Endothelial cell of umbilical vein (primary cell): ENCODE measurements around the gene MAP3K4. TPM values are rescaled to one million over a fixed set of nuclear protein-coding genes. Genes with fewer than 3 reads are reported as not detected.

Experiments used
- BruUV-seq: library from RNA; stranded (reverse); fragments of 400-500 nt; replicated peaks from 2 replicates; lab custom pipeline; 2021; lab: Mats Ljungman, UMichigan
- CTCF ChIA-PET: fragments of 300-600, 350-600 bp; sonication (Branson Sonifier 250); formaldehyde crosslinking; loops from one replicate; lab custom pipeline; 2021; ENCODE audit warnings: antibody characterized with exemption, inconsistent platforms; lab: Charles Lee
- POLR2A ChIA-PET: fragments of 300-600, 350-600 bp; sonication (Branson Sonifier 250); formaldehyde crosslinking; loops from one replicate; lab custom pipeline; 2021; ENCODE audit warnings: antibody characterized with exemption, inconsistent platforms; lab: Charles Lee
- DNase-seq: peaks from one replicate; pipeline ENCODE4 v3.0.0-alpha.2; 2011; ENCODE audit warnings: low read depth, low spot score
- FAIRE-seq: peaks from 2 replicates; lab custom pipeline; 2011; peaks lifted over from hg19 to GRCh38; lab: Jason Lieb, UNC
- H2AFZ ChIP-seq: 2 replicates; pipeline ENCODE4 v1.6.0; 2012; ENCODE audit warnings: low read depth, low read length, control low read depth, inconsistent platforms
- H3K27ac ChIP-seq: 2 replicates; pipeline ENCODE4 v1.5.1; 2011; ENCODE audit warnings: low read depth, mild to moderate bottlenecking, control low read depth, low read length, moderate library complexity; ENCODE audit not compliant: insufficient read depth
- H3K27me3 ChIP-seq, 2 experiments: 2 replicates each; pipeline versions ENCODE4 v1.6.0 to v1.6.1; 2011; ENCODE audit warnings: low read length in 2 of 2, mixed read lengths in 1 of 2; ENCODE audit not compliant: control insufficient read depth in 2 of 2, insufficient read depth in 2 of 2
- H3K36me3 ChIP-seq, 2 experiments: 2 replicates in 1 of 2; 3 replicates in 1 of 2; pipeline ENCODE4 v1.5.1; 2011; ENCODE audit warnings: low read length in 2 of 2, mild to moderate bottlenecking in 1 of 2, moderate library complexity in 1 of 2; ENCODE audit not compliant: control insufficient read depth in 2 of 2, insufficient read depth in 2 of 2; ENCODE audit errors: extremely low read depth in 1 of 2
- H3K4me1 ChIP-seq: 3 replicates; pipeline ENCODE4 v1.5.1; 2011; ENCODE audit warnings: mild to moderate bottlenecking, low read length; ENCODE audit not compliant: control insufficient read depth, insufficient read depth; ENCODE audit errors: extremely low read depth
- H3K4me2 ChIP-seq: 2 replicates; pipeline ENCODE4 v1.6.1; 2011; ENCODE audit warnings: low read length, control low read depth, mixed read lengths; ENCODE audit not compliant: insufficient read depth
- H3K4me3 ChIP-seq, 3 experiments: fragments of 200-600 bp in 1 of 3; sonication (generic), shearing (Covaris generic) in 1 of 3; replicated peaks in 1 of 3; 2 replicates each; pipeline ENCODE4 v1.5.1; 2011 to 2016; ENCODE audit warnings: control low read depth in 3 of 3, low read length in 3 of 3, mild to moderate bottlenecking in 2 of 3, inconsistent platforms in 1 of 3, low read depth in 1 of 3, moderate library complexity in 1 of 3; ENCODE audit not compliant: insufficient read depth in 1 of 3
- H3K79me2 ChIP-seq: 2 replicates; pipeline ENCODE4 v1.6.0; 2012; ENCODE audit warnings: low read length, inconsistent platforms; ENCODE audit not compliant: control insufficient read depth, insufficient read depth
- H3K9ac ChIP-seq: replicated peaks from 2 replicates; pipeline ENCODE3; 2011; ENCODE audit warnings: low read length, control low read depth; ENCODE audit not compliant: insufficient read depth; ENCODE audit errors: extremely low read depth
- H3K9me1 ChIP-seq: replicated peaks from 3 replicates; pipeline ENCODE4 v1.6.0; 2011; ENCODE audit warnings: mild to moderate bottlenecking, low read length; ENCODE audit not compliant: control insufficient read depth, insufficient read depth; ENCODE audit errors: extremely low read depth
- H3K9me3 ChIP-seq: replicated peaks from 2 replicates; pipeline ENCODE4 v1.5.1; 2012; ENCODE audit warnings: low read length, inconsistent platforms; ENCODE audit not compliant: control insufficient read depth, insufficient read depth
- H4K20me1 ChIP-seq: replicated peaks from 2 replicates; pipeline ENCODE3; 2011; ENCODE audit warnings: mild to moderate bottlenecking, low read length; ENCODE audit not compliant: control insufficient read depth, insufficient read depth; ENCODE audit errors: extremely low read depth
- EZH2 ChIP-seq: IDR thresholded peaks from 2 replicates; pipeline ENCODE4 v1.6.1; 2012; ENCODE audit warnings: borderline replicate concordance, low read depth, mild to moderate bottlenecking, moderate library complexity, low read length, inconsistent platforms; ENCODE audit not compliant: severe bottlenecking
- FOS ChIP-seq: IDR thresholded peaks from 2 replicates; pipeline ENCODE4 v1.6.1; 2011; ENCODE audit warnings: mild to moderate bottlenecking, low read length, moderate library complexity, borderline replicate concordance; ENCODE audit not compliant: insufficient read depth
- GATA2 ChIP-seq: IDR thresholded peaks from 2 replicates; pipeline ENCODE4 v1.7.0; 2011; ENCODE audit warnings: low read depth, mild to moderate bottlenecking, moderate library complexity, mixed read lengths, low read length; ENCODE audit not compliant: insufficient read length, insufficient read depth
- JUN ChIP-seq: IDR thresholded peaks from 2 replicates; pipeline ENCODE4 v1.6.1; 2011; ENCODE audit warnings: borderline replicate concordance, low read depth; ENCODE audit not compliant: insufficient read length, insufficient read depth
- MYC ChIP-seq: IDR thresholded peaks from one replicate; pipeline ENCODE4 v1.6.1; 2011; ENCODE audit warnings: mild to moderate bottlenecking, low read depth, low read length
- POLR2A ChIP-seq: IDR thresholded peaks from 2 replicates; pipeline ENCODE4 v1.6.1; 2012; ENCODE audit warnings: low read depth, mild to moderate bottlenecking, control low read depth, low read length
- POLR2AphosphoS5 ChIP-seq: IDR thresholded peaks from 2 replicates; pipeline ENCODE4 v1.6.1; 2012; ENCODE audit warnings: low read depth, mild to moderate bottlenecking, control low read depth, low read length, moderate library complexity; ENCODE audit not compliant: insufficient read depth
- dilution Hi-C: fragments of 300-500 bp; cut with MboI; formaldehyde crosslinking; loops from one replicate; pipeline ENCODE4 v1.15.0; 2019; ENCODE audit warnings: low sequenced_read_pairs; ENCODE audit not compliant: extremely low pct_ligation_motif_present
- intact Hi-C: fragments of 100-400 bp; cut with micrococcal nuclease; formaldehyde crosslinking; loops from one replicate; pipeline ENCODE4 v1.10.0; 2022
- polyA plus RNA-seq, 4 experiments: library from polyadenylated mRNA; depleted of rRNA in 3 of 4; stranded (reverse) in 3 of 4; unstranded in 1 of 4; fragments of >200 nt; gene quantifications; 2 replicates each; pipeline versions ENCODE4 v1.2.1 to v1.2.3, GENCODE V29; 2011 to 2012; ENCODE audit warnings: missing spikeins in 1 of 4
- total RNA-seq: library from RNA; stranded (reverse); gene quantifications from 2 replicates; pipeline ENCODE4 v1.2.3, GENCODE V29; 2021
- TF ChIP-seq, protein P1 (sequence below): IDR thresholded peaks from 2 replicates; pipeline ENCODE4 v1.6.1; 2011; ENCODE audit not compliant: insufficient read depth, insufficient read length
- TF ChIP-seq, protein P2 (sequence below), 2 donors: IDR thresholded peaks; 1 replicate in 1 of 2; 2 replicates in 1 of 2; pipeline ENCODE4 v1.5.1; 2011; ENCODE audit warnings: low read length in 2 of 2, mild to moderate bottlenecking in 2 of 2, moderate library complexity in 2 of 2, control low read depth in 1 of 2, inconsistent platforms in 1 of 2, low read depth in 1 of 2; ENCODE audit not compliant: insufficient read depth in 1 of 2; ENCODE audit errors: extremely low read depth in 1 of 2

Gene MAP3K4
- total and polyA plus RNA-seq, 2 donors (not counting 3 experiments of a cell fraction or from before 2014, with no cell fraction given): 10.8 to 42.3 TPM

DNA sequence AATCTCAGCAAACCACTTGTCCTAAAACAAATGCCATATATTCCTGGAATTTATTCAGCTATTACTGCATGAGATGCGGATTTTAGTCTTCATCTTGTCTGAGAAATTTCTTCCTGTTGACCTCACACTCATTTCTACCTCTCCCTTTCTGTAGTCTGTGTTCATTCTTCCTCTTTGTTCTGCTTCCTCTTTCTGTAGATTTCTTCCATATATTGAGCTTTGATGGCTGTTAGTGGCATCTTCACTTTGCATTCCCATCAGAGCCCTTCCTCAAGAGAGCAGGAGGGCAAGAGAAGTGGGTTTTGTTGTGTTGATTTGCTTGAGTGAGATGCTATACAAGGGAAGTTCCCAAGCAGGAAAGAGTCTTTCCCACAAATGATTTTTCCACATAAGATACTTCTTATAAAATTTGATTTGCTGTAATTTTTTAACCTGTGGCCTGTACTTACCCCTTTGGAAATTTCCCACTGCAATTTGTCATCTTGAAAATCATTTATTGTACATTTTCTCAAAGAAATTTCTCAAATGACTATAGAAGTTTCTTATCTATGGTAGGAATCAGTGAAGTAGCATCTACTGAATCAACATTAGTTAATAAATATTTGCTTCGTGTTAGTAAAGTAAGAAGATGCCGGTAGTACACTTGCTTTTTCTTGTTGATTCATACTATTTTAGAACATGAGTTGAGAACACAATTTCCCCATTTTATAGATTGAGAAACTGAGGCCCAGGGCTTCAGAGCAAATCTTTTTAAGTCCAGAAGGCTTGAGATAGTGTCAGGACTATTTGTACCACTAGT is 43.8 kb downstream of the MAP3K4 start:
- peaks cover 24% of the 10 kb centered on the region for H3K79me2 ChIP-seq
- no peaks in the 10 kb centered on the region for H3K27me3 ChIP-seq
- H3K4me1 ChIP-seq: peaks cover 4% of the 10 kb centered on the region
- dilution Hi-C loops (no loop called here), intact Hi-C loops (no loop called here)
- no peak for DNase-seq
- no peak for FAIRE-seq
- H3K4me3 ChIP-seq: no peak overlapping the region
- no peaks in the 10 kb centered on the region for H3K9me1 ChIP-seq
- no peak overlapping the region for H3K9ac ChIP-seq
- no TSS peak for BruUV-seq
- no peak overlapping the region for H3K4me2 ChIP-seq
- H2AFZ ChIP-seq: no peak overlapping the region
- H3K36me3 ChIP-seq: peaks cover 0 to 4% of the 10 kb centered on the region in 2 experiments
- H4K20me1 ChIP-seq: no peaks in the 10 kb centered on the region
- no peak for TF ChIP-seq POLR2AphosphoS5
- no peak for TF ChIP-seq GATA2
- no peak for TF ChIP-seq JUN
- TF ChIP-seq FOS: no peak
- TF ChIP-seq, protein P1, sequence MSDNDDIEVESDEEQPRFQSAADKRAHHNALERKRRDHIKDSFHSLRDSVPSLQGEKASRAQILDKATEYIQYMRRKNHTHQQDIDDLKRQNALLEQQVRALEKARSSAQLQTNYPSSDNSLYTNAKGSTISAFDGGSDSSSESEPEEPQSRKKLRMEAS: no peak
- TF ChIP-seq, protein P2, sequence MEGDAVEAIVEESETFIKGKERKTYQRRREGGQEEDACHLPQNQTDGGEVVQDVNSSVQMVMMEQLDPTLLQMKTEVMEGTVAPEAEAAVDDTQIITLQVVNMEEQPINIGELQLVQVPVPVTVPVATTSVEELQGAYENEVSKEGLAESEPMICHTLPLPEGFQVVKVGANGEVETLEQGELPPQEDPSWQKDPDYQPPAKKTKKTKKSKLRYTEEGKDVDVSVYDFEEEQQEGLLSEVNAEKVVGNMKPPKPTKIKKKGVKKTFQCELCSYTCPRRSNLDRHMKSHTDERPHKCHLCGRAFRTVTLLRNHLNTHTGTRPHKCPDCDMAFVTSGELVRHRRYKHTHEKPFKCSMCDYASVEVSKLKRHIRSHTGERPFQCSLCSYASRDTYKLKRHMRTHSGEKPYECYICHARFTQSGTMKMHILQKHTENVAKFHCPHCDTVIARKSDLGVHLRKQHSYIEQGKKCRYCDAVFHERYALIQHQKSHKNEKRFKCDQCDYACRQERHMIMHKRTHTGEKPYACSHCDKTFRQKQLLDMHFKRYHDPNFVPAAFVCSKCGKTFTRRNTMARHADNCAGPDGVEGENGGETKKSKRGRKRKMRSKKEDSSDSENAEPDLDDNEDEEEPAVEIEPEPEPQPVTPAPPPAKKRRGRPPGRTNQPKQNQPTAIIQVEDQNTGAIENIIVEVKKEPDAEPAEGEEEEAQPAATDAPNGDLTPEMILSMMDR (IDR thresholded peaks at IDR 0.05; ENCODE audit: extremely low read depth in 1 of 2, insufficient read depth in 1 of 2, low read depth in 1 of 2, low read length in 2 of 2): no peak
- TF ChIP-seq MYC: no peak
- no peak for TF ChIP-seq POLR2A
- no peak for TF ChIP-seq EZH2
- no peaks in the 10 kb centered on the region for H3K9me3 ChIP-seq
- H3K27ac ChIP-seq: no peak overlapping the region
- POLR2A ChIA-PET: no interaction called here
- CTCF ChIA-PET: interaction anchor here (0.7 to 0.9 kb wide), 2 partner anchors 23 to 54 kb away, joined by 3 read pairs; no protein-coding TSS in a partner anchor
